MM.1S (cell line): Measurements from ENCODE around the gene KRTAP4-12.
"Not testable (repeated sequence)": the region's sequence is repeated elsewhere in the genome, so short reads cannot be mapped to it uniquely, and the experiment has no call there.

Experiments used
- DNase-seq: peaks from one replicate; pipeline ENCODE4 v3.0.0-alpha.2; 2015
- H2AFZ ChIP-seq: fragments of 300-600 bp; sonication (generic); 2 replicates; pipeline ENCODE4 v1.6.0; 2016; ENCODE audit warnings: antibody characterized with exemption, low read length
- H3F3A ChIP-seq: fragments of 300-600 bp; sonication (generic); 2 replicates; pipeline ENCODE4 v1.6.1; 2016; ENCODE audit warnings: mild to moderate bottlenecking, antibody characterized with exemption, low read length, moderate library complexity, mixed read lengths; ENCODE audit not compliant: insufficient read depth
- H3K27ac ChIP-seq: fragments of 300-600 bp; sonication (generic); 2 replicates; pipeline ENCODE4 v1.5.1; 2016; ENCODE audit warnings: mild to moderate bottlenecking, low read length
- H3K27me3 ChIP-seq: fragments of 300-600 bp; sonication (generic); replicated peaks from 2 replicates; pipeline ENCODE4 v1.6.0; 2016; ENCODE audit warnings: low read length; ENCODE audit not compliant: insufficient read depth
- H3K36me3 ChIP-seq: fragments of 300-600 bp; sonication (generic); replicated peaks from 2 replicates; pipeline ENCODE4 v1.6.1; 2016; ENCODE audit warnings: mild to moderate bottlenecking, low read length, mixed read lengths; ENCODE audit not compliant: insufficient read depth
- H3K4me1 ChIP-seq: fragments of 300-600 bp; sonication (generic); 2 replicates; pipeline ENCODE4 v1.6.1; 2016; ENCODE audit warnings: low read length, mixed read lengths
- H3K4me2 ChIP-seq: fragments of 300-600 bp; sonication (generic); 2 replicates; pipeline ENCODE4 v1.6.0; 2016; ENCODE audit warnings: low read depth, low read length
- H3K4me3 ChIP-seq: fragments of 300-600 bp; sonication (generic); 2 replicates; pipeline ENCODE4 v1.5.1; 2016; ENCODE audit warnings: low read length, mixed read lengths
- H3K79me2 ChIP-seq: fragments of 300-600 bp; sonication (generic); 2 replicates; pipeline ENCODE4 v1.6.1; 2016; ENCODE audit warnings: mixed run types, low read length, mixed read lengths
- H3K9ac ChIP-seq: fragments of 300-600 bp; sonication (generic); 2 replicates; pipeline ENCODE4 v1.6.1; 2016; ENCODE audit warnings: low read length, mixed read lengths
- H3K9me2 ChIP-seq: fragments of 300-600 bp; sonication (generic); replicated peaks from 2 replicates; pipeline ENCODE4 v1.6.1; 2016; ENCODE audit warnings: mild to moderate bottlenecking, low read length, mixed read lengths; ENCODE audit not compliant: insufficient read depth
- H3K9me3 ChIP-seq: fragments of 300-600 bp; sonication (generic); replicated peaks from 2 replicates; pipeline ENCODE4 v1.6.1; 2016; ENCODE audit warnings: mild to moderate bottlenecking, low read length, mixed read lengths; ENCODE audit not compliant: insufficient read depth
- H4K20me1 ChIP-seq: fragments of 300-600 bp; sonication (generic); 2 replicates; pipeline ENCODE4 v1.6.1; 2016; ENCODE audit warnings: mild to moderate bottlenecking, low read length, moderate library complexity, mixed read lengths; ENCODE audit not compliant: insufficient read depth
- EZH2 ChIP-seq: fragments of 300-600 bp; sonication (generic); optimal IDR thresholded peaks from 2 replicates; pipeline ENCODE3; 2017; ENCODE audit warnings: low read depth, mild to moderate bottlenecking, antibody characterized with exemption, low read length, mixed read lengths
- EZH2phosphoT487 ChIP-seq: fragments of 300-600 bp; sonication (generic); IDR thresholded peaks from 2 replicates; pipeline ENCODE4 v1.6.1; 2018; ENCODE audit warnings: antibody characterized with exemption, low read length
- TF ChIP-seq, protein P1 (sequence below): fragments of 300-600 bp; sonication (generic); IDR thresholded peaks from 2 replicates; pipeline ENCODE4 v1.5.1; 2016; ENCODE audit warnings: antibody characterized with exemption, low read length, mixed read lengths

KRTAP4-12 gene

DNA sequence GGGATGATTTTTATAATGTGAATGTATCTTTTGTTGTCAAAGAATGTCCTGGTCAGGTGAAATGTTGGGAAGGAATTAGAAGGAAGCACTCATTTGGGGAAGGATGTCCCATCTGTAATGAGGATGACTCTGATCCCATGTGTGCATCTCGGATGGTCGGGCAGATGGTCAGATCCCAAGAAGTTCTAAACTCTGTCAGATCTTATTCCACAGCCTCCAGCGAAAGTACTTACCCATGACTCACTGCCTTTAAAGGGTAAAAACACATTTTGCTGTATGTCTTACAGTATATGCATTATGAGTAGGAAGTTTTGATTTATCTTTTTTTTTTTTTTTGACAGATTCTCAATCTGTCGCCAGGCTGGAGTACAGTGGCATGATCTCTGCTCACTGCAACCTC, 5.3 kb downstream of the KRTAP4-12 start:
- no peaks in the 10 kb centered on the region for H3F3A ChIP-seq
- H3K79me2 ChIP-seq, result no peaks in the 10 kb centered on the region
- no peak overlapping the region for H3K4me2 ChIP-seq
- H3K9me2 ChIP-seq, result no peaks in the 10 kb centered on the region
- TF ChIP-seq EZH2phosphoT487 (no peak), EZH2 (no peak)
- TF ChIP-seq, protein P1, sequence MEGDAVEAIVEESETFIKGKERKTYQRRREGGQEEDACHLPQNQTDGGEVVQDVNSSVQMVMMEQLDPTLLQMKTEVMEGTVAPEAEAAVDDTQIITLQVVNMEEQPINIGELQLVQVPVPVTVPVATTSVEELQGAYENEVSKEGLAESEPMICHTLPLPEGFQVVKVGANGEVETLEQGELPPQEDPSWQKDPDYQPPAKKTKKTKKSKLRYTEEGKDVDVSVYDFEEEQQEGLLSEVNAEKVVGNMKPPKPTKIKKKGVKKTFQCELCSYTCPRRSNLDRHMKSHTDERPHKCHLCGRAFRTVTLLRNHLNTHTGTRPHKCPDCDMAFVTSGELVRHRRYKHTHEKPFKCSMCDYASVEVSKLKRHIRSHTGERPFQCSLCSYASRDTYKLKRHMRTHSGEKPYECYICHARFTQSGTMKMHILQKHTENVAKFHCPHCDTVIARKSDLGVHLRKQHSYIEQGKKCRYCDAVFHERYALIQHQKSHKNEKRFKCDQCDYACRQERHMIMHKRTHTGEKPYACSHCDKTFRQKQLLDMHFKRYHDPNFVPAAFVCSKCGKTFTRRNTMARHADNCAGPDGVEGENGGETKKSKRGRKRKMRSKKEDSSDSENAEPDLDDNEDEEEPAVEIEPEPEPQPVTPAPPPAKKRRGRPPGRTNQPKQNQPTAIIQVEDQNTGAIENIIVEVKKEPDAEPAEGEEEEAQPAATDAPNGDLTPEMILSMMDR, result no peak
- DNase-seq, result no peak
- H3K36me3 ChIP-seq, result no peaks in the 10 kb centered on the region
- H3K4me3 ChIP-seq, result no peak overlapping the region
- H3K9ac ChIP-seq, result no peak overlapping the region
- no peaks in the 10 kb centered on the region for H3K27me3 ChIP-seq
- no peaks in the 10 kb centered on the region for H3K4me1 ChIP-seq
- no peak overlapping the region for H3K27ac ChIP-seq
- no peaks in the 10 kb centered on the region for H3K9me3 ChIP-seq
- no peak overlapping the region for H2AFZ ChIP-seq
- H4K20me1 ChIP-seq, result no peaks in the 10 kb centered on the region

DNA sequence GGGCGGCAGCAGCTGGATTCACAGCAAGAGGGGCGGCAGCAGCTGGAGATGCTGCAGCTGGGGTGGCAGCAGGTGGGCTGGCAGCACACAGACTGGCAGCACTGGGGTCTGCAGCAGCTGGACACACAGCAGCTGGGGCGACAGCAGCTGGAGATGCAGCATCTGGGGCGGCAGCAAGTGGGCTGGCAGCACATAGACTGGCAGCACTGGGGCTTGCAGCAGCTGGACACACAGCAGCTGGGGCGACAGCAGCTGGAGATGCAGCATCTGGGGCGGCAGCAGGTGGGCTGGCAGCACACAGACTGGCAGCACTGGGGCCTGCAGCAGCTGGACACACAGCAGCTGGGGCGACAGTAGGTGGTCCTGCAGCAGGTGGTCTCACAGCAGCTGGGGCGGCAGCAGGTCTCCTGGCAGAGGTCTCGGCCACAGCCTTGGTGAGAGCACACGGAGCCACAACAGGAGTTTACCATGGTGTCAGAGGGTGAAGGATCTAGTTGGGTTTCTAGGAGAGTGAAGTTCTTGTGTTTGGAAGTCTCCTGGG, 6.1 kb downstream of the KRTAP4-12 start, which contains the start of gene KRTAP4-11:
Gene KRTAP4-11, minus strand, starts transcription at position 528 of the 541 bp plus-strand sequence. Its CDS starts 58 bp downstream, at position 470.
- not testable (repeated sequence) for H3K4me3 ChIP-seq, H4K20me1 ChIP-seq, H3K4me1 ChIP-seq, H3K4me2 ChIP-seq, DNase-seq, H3K79me2 ChIP-seq, H2AFZ ChIP-seq, H3K36me3 ChIP-seq, H3K9me3 ChIP-seq, H3K27ac ChIP-seq, H3K9me2 ChIP-seq, H3F3A ChIP-seq, H3K9ac ChIP-seq, H3K27me3 ChIP-seq

DNA sequence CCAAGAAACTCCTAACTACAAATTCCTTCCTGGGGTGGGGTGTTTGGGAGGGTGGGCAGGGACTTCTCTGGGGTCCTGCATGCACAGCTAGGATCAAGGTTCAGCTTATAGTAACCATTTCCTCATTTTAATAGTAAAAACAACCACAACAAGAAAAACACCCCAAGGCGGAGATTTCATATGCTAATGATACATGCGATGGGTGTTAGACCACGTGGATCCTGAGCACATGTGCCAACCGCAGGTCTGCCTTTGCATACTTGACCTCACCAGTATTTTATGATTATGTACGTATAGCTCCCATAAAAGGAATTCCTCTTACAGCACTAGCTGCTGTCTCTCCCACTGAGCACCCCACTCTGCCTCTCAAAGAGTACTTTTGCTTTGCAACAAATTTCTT, 7.7 kb downstream of the KRTAP4-12 start:
- Histone ChIP-seq H3K9me3 (no peaks in the 10 kb centered on the region), H4K20me1 (no peaks in the 10 kb centered on the region), H3K27ac (no peak overlapping the region), H3K9me2 (no peaks in the 10 kb centered on the region), H3F3A (no peaks in the 10 kb centered on the region), H2AFZ (no peak overlapping the region), H3K79me2 (no peaks in the 10 kb centered on the region), H3K36me3 (no peaks in the 10 kb centered on the region), H3K4me3 (no peak overlapping the region), H3K9ac (no peak overlapping the region), H3K27me3 (no peaks in the 10 kb centered on the region), H3K4me1 (no peaks in the 10 kb centered on the region), H3K4me2 (no peak overlapping the region)
- TF ChIP-seq, protein P1, result no peak
- TF ChIP-seq EZH2phosphoT487, result no peak
- no peak for TF ChIP-seq EZH2
- DNase-seq, result no peak

DNA sequence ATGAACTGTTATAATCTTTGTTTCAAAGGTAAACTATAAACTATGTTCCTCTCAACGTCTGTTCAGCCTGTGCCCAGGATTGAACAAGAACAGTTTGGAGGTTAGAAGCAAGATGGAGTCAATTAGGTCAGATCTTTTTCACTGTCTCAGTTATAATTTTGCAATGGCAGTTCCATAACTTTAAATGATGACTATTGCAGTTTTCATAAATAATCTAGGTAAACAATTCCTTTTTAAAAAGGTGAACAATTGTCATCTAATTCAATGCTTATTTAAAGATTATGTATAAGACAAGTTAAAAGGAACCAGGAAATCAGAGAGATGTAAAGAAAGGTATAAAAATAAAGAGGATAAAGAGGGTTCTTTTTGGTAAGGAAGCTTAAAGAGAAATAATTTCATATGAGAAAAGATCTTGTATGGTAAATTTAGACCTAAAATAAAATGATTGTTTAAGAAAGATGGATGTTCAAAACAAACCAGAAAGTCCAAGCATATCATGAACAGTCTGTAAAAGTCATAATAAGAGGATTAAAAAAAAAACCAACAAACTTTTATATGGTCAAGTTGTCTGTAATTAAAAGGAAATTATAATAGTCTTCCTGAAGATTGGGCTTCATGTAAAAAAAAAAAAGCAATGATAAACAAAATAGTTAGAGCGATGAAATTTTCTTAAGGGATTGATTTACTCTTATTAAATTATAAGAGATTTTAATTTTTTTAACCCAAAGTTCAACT, 12.7 kb downstream of the KRTAP4-12 start:
- TF ChIP-seq EZH2phosphoT487 (no peak), EZH2 (no peak)
- TF ChIP-seq, protein P1, result no peak
- H3K9me2 ChIP-seq, result no peaks in the 10 kb centered on the region
- no peaks in the 10 kb centered on the region for H3K79me2 ChIP-seq
- no peaks in the 10 kb centered on the region for H3K4me1 ChIP-seq
- no peaks in the 10 kb centered on the region for H3K9me3 ChIP-seq
- no peak for DNase-seq
- no peak overlapping the region for H3K4me3 ChIP-seq
- no peaks in the 10 kb centered on the region for H4K20me1 ChIP-seq
- H3F3A ChIP-seq, result no peaks in the 10 kb centered on the region
- H3K4me2 ChIP-seq, result no peak overlapping the region
- no peak overlapping the region for H2AFZ ChIP-seq
- no peaks in the 10 kb centered on the region for H3K27me3 ChIP-seq
- H3K9ac ChIP-seq, result no peak overlapping the region
- H3K27ac ChIP-seq, result no peak overlapping the region
- no peaks in the 10 kb centered on the region for H3K36me3 ChIP-seq

DNA sequence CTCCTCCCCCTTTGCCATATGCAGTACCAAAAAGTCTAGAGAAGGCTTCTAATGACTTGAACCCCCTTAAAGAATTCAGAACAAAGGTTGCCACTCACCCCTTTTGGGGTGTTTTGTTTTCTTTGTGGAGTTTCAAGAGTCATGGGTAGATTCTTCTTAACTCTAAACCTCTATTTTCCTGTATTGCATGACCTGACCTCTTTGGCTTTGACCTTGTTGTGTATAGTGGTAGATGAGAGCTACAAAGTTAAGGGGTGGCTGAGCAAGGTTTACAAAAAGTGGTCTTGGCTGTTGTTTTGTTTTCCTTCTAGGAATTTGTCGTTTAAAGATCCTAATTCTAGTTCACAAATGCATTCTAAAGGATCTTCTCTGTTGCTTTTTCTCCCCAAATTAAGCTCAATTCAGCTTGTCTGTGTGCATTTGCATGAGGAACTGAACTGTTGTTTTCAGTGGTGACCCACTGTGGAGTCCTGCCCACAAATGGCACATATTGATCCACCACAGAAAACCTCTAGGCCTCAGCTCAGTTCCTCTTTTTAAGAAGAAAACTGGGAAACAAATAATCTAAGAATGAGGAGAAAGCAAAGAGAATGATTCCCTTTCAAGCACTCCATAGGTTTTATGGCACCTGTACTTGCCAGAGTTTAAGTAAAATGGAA, 15.1 kb downstream of the KRTAP4-12 start:
- H2AFZ ChIP-seq, H4K20me1 ChIP-seq, H3K4me2 ChIP-seq, DNase-seq, H3K79me2 ChIP-seq, H3K27me3 ChIP-seq, H3K4me1 ChIP-seq, H3F3A ChIP-seq, H3K9me2 ChIP-seq, H3K27ac ChIP-seq, H3K4me3 ChIP-seq, H3K36me3 ChIP-seq, H3K9ac ChIP-seq, H3K9me3 ChIP-seq: not testable (repeated sequence)
